ENCODE data around the gene CASKIN2. TPM values are rescaled to one million over a fixed set of nuclear protein-coding genes. Genes with fewer than 3 reads are reported as not detected.

The CASKIN2 gene
- total RNA-seq, 1 experiment from 2014 or later = 25.4 TPM

GRCh38 chr17:75471207-75471606 is 44.1 kb downstream of the CASKIN2 start:
- intact Hi-C loops (cut with micrococcal nuclease; ENCODE audit: unreplicated experiment) = no loop called here
- TF ChIP-seq CTCF (conservative IDR thresholded peaks at IDR 0.05) (no peak), EZH2 (IDR thresholded peaks at IDR 0.05; ENCODE audit: low read depth) (no peak)
- no peaks in the 10 kb centered on the region for H3K4me1 ChIP-seq (replicated peaks; ENCODE audit: insufficient read depth)
- no peak overlapping the region for H3K27ac ChIP-seq
- no peak overlapping the region for H3K4me2 ChIP-seq
- H2AFZ ChIP-seq = no peak overlapping the region
- H3F3A ChIP-seq (ENCODE audit: insufficient read depth, low read depth) = no peaks in the 10 kb centered on the region
- H3K36me3 ChIP-seq (ENCODE audit: low read depth) = peaks cover 7% of the 10 kb centered on the region
- no peaks in the 10 kb centered on the region for H3K9me2 ChIP-seq (ENCODE audit: insufficient read depth)
- H3K4me3 ChIP-seq = no peak overlapping the region
- H3K9me3 ChIP-seq (ENCODE audit: insufficient read depth, low read depth) = no peaks in the 10 kb centered on the region
- ChIA-PET CTCF (interaction anchor here (0.7 kb wide), 1 partner anchor 17 kb away, joined by 6 read pairs; no protein-coding TSS in a partner anchor), POLR2A (ENCODE audit: unreplicated experiment) (interaction anchor here (0.7 kb wide), 2 partner anchors 28 to 32 kb away, joined by 13 read pairs; no protein-coding TSS in a partner anchor)
- no peaks in the 10 kb centered on the region for H4K20me1 ChIP-seq (ENCODE audit: insufficient read depth)
- no TSS peak for BruUV-seq (replicated peaks)
- no peaks in the 10 kb centered on the region for H3K79me2 ChIP-seq (ENCODE audit: low read depth)
- no peaks in the 10 kb centered on the region for H3K27me3 ChIP-seq (ENCODE audit: insufficient read depth, low read depth)
- DNase-seq = no peak

- ChIA-PET POLR2A (ENCODE audit: unreplicated experiment) (no interaction called here), CTCF (interaction anchor here (0.6 kb wide), 1 partner anchor 13 kb away, joined by 5 read pairs; the partner anchor contains the start of gene TMEM94)
- intact Hi-C loops (cut with micrococcal nuclease; ENCODE audit: unreplicated experiment) = no loop called here
- BruUV-seq (replicated peaks) = no TSS peak
- Histone ChIP-seq H2AFZ (no peak overlapping the region), H3K27me3 (ENCODE audit: insufficient read depth, low read depth) (no peaks in the 10 kb centered on the region), H3K9me2 (ENCODE audit: insufficient read depth) (no peaks in the 10 kb centered on the region), H3K36me3 (ENCODE audit: low read depth) (peaks cover 7% of the 10 kb centered on the region), H3K9me3 (ENCODE audit: insufficient read depth, low read depth) (no peaks in the 10 kb centered on the region), H3K27ac (no peak overlapping the region), H3K79me2 (ENCODE audit: low read depth) (no peaks in the 10 kb centered on the region; the same call in 1 of the 2 replicates), H3K4me2 (no peak overlapping the region), H3K4me1 (replicated peaks; ENCODE audit: insufficient read depth) (no peaks in the 10 kb centered on the region), H4K20me1 (ENCODE audit: insufficient read depth) (no peaks in the 10 kb centered on the region), H3F3A (ENCODE audit: insufficient read depth, low read depth) (no peaks in the 10 kb centered on the region), H3K4me3 (no peak overlapping the region)
- DNase-seq = no peak
- TF ChIP-seq CTCF (conservative IDR thresholded peaks at IDR 0.05) = no peak
Observed at GRCh38 chr17:75468779-75469373, 46.5 kb downstream of the CASKIN2 start.

GRCh38 chr17:75468291-75468754 is 47.0 kb downstream of the CASKIN2 start:
- ChIA-PET POLR2A (ENCODE audit: unreplicated experiment) (no interaction called here), CTCF (no interaction called here)
- peaks cover 7% of the 10 kb centered on the region for H3K36me3 ChIP-seq (ENCODE audit: low read depth)
- no peak overlapping the region for H2AFZ ChIP-seq
- H3K27ac ChIP-seq = no peak overlapping the region
- no peaks in the 10 kb centered on the region for H3K27me3 ChIP-seq (ENCODE audit: insufficient read depth, low read depth)
- no peaks in the 10 kb centered on the region; the same call in 1 of the 2 replicates for H3K79me2 ChIP-seq (ENCODE audit: low read depth)
- no peaks in the 10 kb centered on the region for H3K9me2 ChIP-seq (ENCODE audit: insufficient read depth)
- no peak overlapping the region for H3K4me2 ChIP-seq
- intact Hi-C loops (cut with micrococcal nuclease; ENCODE audit: unreplicated experiment) = no loop called here
- DNase-seq = no peak
- H3K9me3 ChIP-seq (ENCODE audit: insufficient read depth, low read depth) = no peaks in the 10 kb centered on the region
- no TSS peak for BruUV-seq (replicated peaks)
- H4K20me1 ChIP-seq (ENCODE audit: insufficient read depth) = no peaks in the 10 kb centered on the region
- H3K4me3 ChIP-seq = no peak overlapping the region
- H3F3A ChIP-seq (ENCODE audit: insufficient read depth, low read depth) = no peaks in the 10 kb centered on the region
- TF ChIP-seq EZH2 (IDR thresholded peaks at IDR 0.05; ENCODE audit: low read depth) (no peak), CTCF (conservative IDR thresholded peaks at IDR 0.05) (no peak)
- no peaks in the 10 kb centered on the region for H3K4me1 ChIP-seq (replicated peaks; ENCODE audit: insufficient read depth)
